Gastroesophageal sphincter (tissue), 4 donors: ENCODE data around the gene YBX1. TPM values are rescaled to one million over a fixed set of nuclear protein-coding genes. Genes with fewer than 3 reads are reported as not detected.

Experiments used
- ATAC-seq: fragments of 150-250 bp; one replicate; pipeline ENCODE4 v1.9.1; 2016; ENCODE audit warnings: mild to moderate bottlenecking, moderate library complexity
- H3K27ac ChIP-seq, 4 donors: fragments of 200-600 bp; sonication (generic) in 3 of 4; 1 replicate in 3 of 4; 2 replicates in 1 of 4; pipeline ENCODE4 v1.5.1; 2016 to 2019
- H3K27me3 ChIP-seq: fragments of 200-600 bp; sonication (generic); one replicate; pipeline ENCODE4 v1.5.1; 2019
- H3K36me3 ChIP-seq, 2 donors: fragments of 200-600 bp; sonication (generic); one replicate each; pipeline ENCODE4 v1.5.1; 2019; ENCODE audit warnings: control low read depth in 1 of 2
- H3K4me1 ChIP-seq, 3 donors: fragments of 200-600 bp; sonication (generic); 1 replicate in 2 of 3; 2 replicates in 1 of 3; pipeline ENCODE4 v1.5.1; 2016 to 2019; ENCODE audit warnings: control low read depth in 2 of 3
- H3K4me3 ChIP-seq, 2 donors: fragments of 200-600 bp; sonication (generic); one replicate each; pipeline ENCODE4 v1.5.1; 2019; ENCODE audit warnings: mild to moderate bottlenecking in 1 of 2, moderate library complexity in 1 of 2
- H3K9me3 ChIP-seq, 3 donors: fragments of 200-600 bp; sonication (generic); one replicate each; pipeline ENCODE4 v1.5.1; 2017 to 2019; ENCODE audit warnings: control low read depth in 2 of 3
- EP300 ChIP-seq: sonication (generic); formaldehyde crosslinking; IDR thresholded peaks from one replicate; pipeline ENCODE4 v1.6.1; 2017; ENCODE audit warnings: antibody characterized with exemption, mild to moderate bottlenecking
- POLR2A ChIP-seq, 2 donors: fragments of 450-650 bp; IDR thresholded peaks; one replicate each; pipeline ENCODE4 v1.6.1; 2017; ENCODE audit warnings: antibody characterized with exemption in 2 of 2, mild to moderate bottlenecking in 2 of 2, moderate library complexity in 1 of 2
- POLR2AphosphoS5 ChIP-seq: sonication (generic); formaldehyde crosslinking; IDR thresholded peaks from one replicate; pipeline ENCODE4 v1.6.1; 2017; ENCODE audit warnings: antibody characterized with exemption
- WGBS, 2 donors: methylation state at CpG; one replicate each; pipeline ENCODE4 v1.1.5; 2018; ENCODE audit warnings: low coverage in 1 of 2; 5-methylcytosine and 5-hydroxymethylcytosine counted together
- total RNA-seq, 4 donors: library from RNA; depleted of rRNA; stranded (reverse); fragments of >200 nt; gene quantifications; one replicate each; pipeline ENCODE4 v1.1.0, GENCODE V29; 2016
- TF ChIP-seq, protein P1 (sequence below), 4 experiments: fragments of 200-600 bp in 2 of 4; fragments of 450-650 bp in 2 of 4; sonication (generic) in 1 of 4; IDR thresholded peaks; one replicate each; pipeline ENCODE4 v1.5.1; 2017 to 2019; ENCODE audit warnings: antibody characterized with exemption in 4 of 4, mild to moderate bottlenecking in 2 of 4, moderate library complexity in 2 of 4

Gene YBX1
- total RNA-seq, 4 donors from 2014 or later = 625 to 985 (median 777) TPM

DNA sequence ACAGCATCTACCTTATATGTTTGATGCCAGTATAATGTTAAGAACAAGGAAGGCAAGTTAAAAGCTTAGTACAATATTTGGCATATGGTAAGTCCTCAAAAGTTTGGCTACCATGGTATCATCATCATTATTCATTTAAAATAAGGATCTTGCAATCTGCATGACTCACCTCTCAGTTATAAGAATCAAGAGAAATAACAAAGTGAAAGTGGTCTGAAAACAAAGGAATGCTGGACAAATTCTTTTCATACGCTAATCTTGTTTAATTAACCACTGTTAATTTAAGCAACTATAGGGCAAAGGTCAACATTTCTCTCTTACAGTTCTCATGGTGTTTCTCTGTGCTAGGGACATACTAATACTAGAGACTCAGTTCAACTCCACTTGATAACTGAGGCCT is 70.9 kb downstream of the YBX1 start:
- no peak for ATAC-seq
- Histone ChIP-seq H3K4me1 (no peaks in the 10 kb centered on the region), H3K27ac (no peak overlapping the region), H3K4me3 (no peak overlapping the region), H3K9me3 (no peaks in the 10 kb centered on the region), H3K27me3 (no peaks in the 10 kb centered on the region), H3K36me3 (peaks cover 0 to 96% of the 10 kb centered on the region in 2 donors)
- WGBS, 2 donors = 57 to 69% methylated on average over 1 of the region's 1 CpG
- TF ChIP-seq POLR2A (IDR thresholded peaks at IDR 0.05) (no peak), POLR2AphosphoS5 (no peak), EP300 (no peak)
- TF ChIP-seq, protein P1, sequence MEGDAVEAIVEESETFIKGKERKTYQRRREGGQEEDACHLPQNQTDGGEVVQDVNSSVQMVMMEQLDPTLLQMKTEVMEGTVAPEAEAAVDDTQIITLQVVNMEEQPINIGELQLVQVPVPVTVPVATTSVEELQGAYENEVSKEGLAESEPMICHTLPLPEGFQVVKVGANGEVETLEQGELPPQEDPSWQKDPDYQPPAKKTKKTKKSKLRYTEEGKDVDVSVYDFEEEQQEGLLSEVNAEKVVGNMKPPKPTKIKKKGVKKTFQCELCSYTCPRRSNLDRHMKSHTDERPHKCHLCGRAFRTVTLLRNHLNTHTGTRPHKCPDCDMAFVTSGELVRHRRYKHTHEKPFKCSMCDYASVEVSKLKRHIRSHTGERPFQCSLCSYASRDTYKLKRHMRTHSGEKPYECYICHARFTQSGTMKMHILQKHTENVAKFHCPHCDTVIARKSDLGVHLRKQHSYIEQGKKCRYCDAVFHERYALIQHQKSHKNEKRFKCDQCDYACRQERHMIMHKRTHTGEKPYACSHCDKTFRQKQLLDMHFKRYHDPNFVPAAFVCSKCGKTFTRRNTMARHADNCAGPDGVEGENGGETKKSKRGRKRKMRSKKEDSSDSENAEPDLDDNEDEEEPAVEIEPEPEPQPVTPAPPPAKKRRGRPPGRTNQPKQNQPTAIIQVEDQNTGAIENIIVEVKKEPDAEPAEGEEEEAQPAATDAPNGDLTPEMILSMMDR (IDR thresholded peaks at IDR 0.05) = no peak

Other genes starting within 250 kb of the YBX1 start
- gene ZMYND12, start 226.4 kb upstream of the YBX1 start, total RNA-seq = 1 to 10 TPM in 1 of 4 donors, under 1 TPM in 1, not detected in 2; 0.31 to 1.9 TPM
- gene PPCS, start 225.9 kb upstream of the YBX1 start, total RNA-seq = 10 to 100 TPM; 51.7 to 94.9 (median 84.7) TPM
- 1 to 10 TPM; 1.1 to 2.7 (median 2.5) TPM for gene CCDC30, start 219.1 kb upstream of the YBX1 start, total RNA-seq
- 10 to 100 TPM; 15.0 to 33.3 (median 21.0) TPM for gene PPIH, start 24.0 kb upstream of the YBX1 start, total RNA-seq
- gene CLDN19, start 57.8 kb downstream of the YBX1 start, total RNA-seq = 1 to 10 TPM in 1 of 4 donors, not detected in 3; 1.5 TPM
- 10 to 100 TPM; 21.7 to 27.4 (median 23.0) TPM for gene P3H1, start 84.6 kb downstream of the YBX1 start, total RNA-seq
- gene C1orf50, start 84.8 kb downstream of the YBX1 start, total RNA-seq = 1 to 10 TPM; 4.0 to 8.8 (median 8.0) TPM
- gene TMEM269, start 102.6 kb downstream of the YBX1 start, total RNA-seq = under 1 TPM in 1 of 4 donors, not detected in 3; 0.12 TPM
- gene ERMAP, start 134.7 kb downstream of the YBX1 start, total RNA-seq = 10 to 100 TPM in 2 of 4 donors, 1 to 10 TPM in 2; 9.4 to 14.6 (median 10.5) TPM
- 10 to 100 TPM; 21.3 to 36.5 (median 22.6) TPM for gene SVBP, start 135.0 kb downstream of the YBX1 start, total RNA-seq
- gene ZNF691, start 164.2 kb downstream of the YBX1 start, total RNA-seq = 10 to 100 TPM; 11.2 to 22.4 (median 13.8) TPM